K562 (cell line): ENCODE measurements around the gene ZNF335. TPM values are rescaled to one million over a fixed set of nuclear protein-coding genes. Genes with fewer than 3 reads are reported as not detected.

ENCODE experiments used
- ATAC-seq: fragments of 200-7000 bp; cut with Tn5 transposase; 3 replicates; pipeline ENCODE4 v1.9.1; 2020; ENCODE audit warnings: moderate library complexity
- BruUV-seq: library from RNA; stranded (reverse); fragments of 400-500 nt; replicated peaks from 2 replicates; lab custom pipeline; 2021; lab: Mats Ljungman, UMichigan
- CTCF ChIA-PET: fragments of 300-600 bp; formaldehyde crosslinking; extraction: SDS; loops from one replicate; lab custom pipeline; 2021; ENCODE audit warnings: low intra/inter-chr PET ratio; lab: Yijun Ruan, JAX
- POLR2A ChIA-PET: fragments of 300-600, 350-650 bp; sonication (Branson Sonifier 250); formaldehyde crosslinking; extraction: SDS; loops from one replicate; lab custom pipeline; 2021; ENCODE audit warnings: antibody characterized with exemption, inconsistent platforms; lab: Yijun Ruan, JAX
- DNase-seq, 4 experiments: peaks; one replicate each; pipeline versions ENCODE4 v3.0.0 to v3.0.0-alpha.2; 2011 to 2018; ENCODE audit warnings: low spot score in 3 of 4, mixed read lengths in 3 of 4; ENCODE audit errors: extremely low read depth in 1 of 4
- FAIRE-seq: peaks from 2 replicates; lab custom pipeline; 2011; peaks lifted over from hg19 to GRCh38; lab: Jason Lieb, UNC
- H2AFZ ChIP-seq: 2 replicates; pipeline ENCODE4 v1.6.0; 2011; ENCODE audit warnings: low read depth, low read length, control low read depth, inconsistent platforms
- H3K27ac ChIP-seq: fragments of 200-600 bp; 3 replicates; pipeline ENCODE4 v1.8.0; 2011; ENCODE audit warnings: low read depth, mild to moderate bottlenecking, control low read depth, inconsistent platforms, low read length, moderate library complexity, mixed read lengths; ENCODE audit errors: extremely low read depth
- H3K27me3 ChIP-seq, 2 experiments: fragments of 300-600 bp in 1 of 2; 2 replicates in 1 of 2; 3 replicates in 1 of 2; pipeline versions ENCODE4 v1.6.0 to v1.8.0; 2011; ENCODE audit warnings: inconsistent platforms in 2 of 2, low read length in 2 of 2, mild to moderate bottlenecking in 1 of 2, mixed read lengths in 1 of 2, moderate library complexity in 1 of 2; ENCODE audit not compliant: control insufficient read depth in 2 of 2, insufficient read depth in 2 of 2
- H3K36me3 ChIP-seq: fragments of 300-600 bp; 3 replicates; pipeline ENCODE4 v1.8.0; 2011; ENCODE audit warnings: mild to moderate bottlenecking, low read length, inconsistent platforms; ENCODE audit not compliant: control insufficient read depth, insufficient read depth
- H3K4me1 ChIP-seq, 2 experiments: fragments of 200-600 bp in 1 of 2; replicated peaks in 1 of 2; 2 replicates in 1 of 2; 3 replicates in 1 of 2; pipeline versions ENCODE4 v1.5.1 to v1.8.0; 2011; ENCODE audit warnings: inconsistent platforms in 2 of 2, low read length in 2 of 2, mild to moderate bottlenecking in 1 of 2, mixed read lengths in 1 of 2, moderate library complexity in 1 of 2; ENCODE audit not compliant: control insufficient read depth in 2 of 2, insufficient read depth in 2 of 2
- H3K4me2 ChIP-seq: 2 replicates; pipeline ENCODE4 v1.6.1; 2011; ENCODE audit warnings: low read length, control low read depth, inconsistent platforms, mixed read lengths; ENCODE audit not compliant: insufficient read depth
- H3K4me3 ChIP-seq: fragments of 200-600 bp; sonication (generic), shearing (Covaris generic); 2 replicates; pipeline ENCODE4 v1.5.1; 2016; ENCODE audit warnings: control low read depth, inconsistent platforms
- H3K79me2 ChIP-seq: fragments of 200-600 bp; 3 replicates; pipeline ENCODE4 v1.8.0; 2011; ENCODE audit warnings: low read length, inconsistent platforms; ENCODE audit not compliant: control insufficient read depth, insufficient read depth
- H3K9ac ChIP-seq, 2 experiments: 2 replicates each; pipeline versions ENCODE4 v1.6.0 to v1.6.1; 2011; ENCODE audit warnings: low read depth in 2 of 2, low read length in 2 of 2, control low read depth in 1 of 2, inconsistent platforms in 1 of 2, mild to moderate bottlenecking in 1 of 2, mixed read lengths in 1 of 2; ENCODE audit not compliant: insufficient read depth in 1 of 2
- H3K9me1 ChIP-seq: one replicate; pipeline ENCODE4 v1.6.0; 2011; ENCODE audit warnings: inconsistent platforms, mild to moderate bottlenecking, low read length, moderate library complexity; ENCODE audit not compliant: control insufficient read depth, insufficient read depth
- H3K9me3 ChIP-seq: replicated peaks from 2 replicates; pipeline ENCODE4 v1.5.1; 2011; ENCODE audit warnings: low read depth, low read length, inconsistent platforms; ENCODE audit not compliant: control insufficient read depth, insufficient read depth
- H4K20me1 ChIP-seq: replicated peaks from 2 replicates; pipeline ENCODE4 v1.6.1; 2011; ENCODE audit warnings: low read length, inconsistent platforms, mixed read lengths; ENCODE audit not compliant: control insufficient read depth, insufficient read depth
- BRD9 ChIP-seq: fragments of 450-650 bp; IDR thresholded peaks from 2 replicates; pipeline ENCODE4 v1.6.1; 2018; ENCODE audit warnings: low read depth; ENCODE audit not compliant: partially characterized antibody
- CXXC5 ChIP-seq: fragments of 250-450 bp; sonication (Bioruptor Pico); IDR thresholded peaks from 2 replicates; pipeline ENCODE4 v1.8.0; 2022; ENCODE audit warnings: inconsistent platforms, mild to moderate bottlenecking, moderate library complexity
- FOS ChIP-seq: IDR thresholded peaks from 3 replicates; pipeline ENCODE4 v1.6.1; 2011; ENCODE audit not compliant: insufficient read length; ENCODE audit errors: extremely low read depth
- FOXP1 ChIP-seq: sonication (generic); formaldehyde crosslinking; IDR thresholded peaks from 2 replicates; pipeline ENCODE4 v1.8.0; 2022; ENCODE audit warnings: mild to moderate bottlenecking, missing genetic modification reagents
- HDAC2 ChIP-seq: fragments of 450-650 bp; IDR thresholded peaks from 2 replicates; pipeline ENCODE4 v1.6.1; 2016; ENCODE audit warnings: mild to moderate bottlenecking
- HES1 ChIP-seq: fragments of 450-650 bp; IDR thresholded peaks from 2 replicates; pipeline ENCODE4 v1.6.1; 2016; ENCODE audit warnings: low read depth, mild to moderate bottlenecking, moderate library complexity
- HNRNPH1 ChIP-seq: fragments of 200-400 bp; formaldehyde crosslinking; optimal IDR thresholded peaks from 2 replicates; pipeline ENCODE3; 2017; ENCODE audit warnings: low read depth, mild to moderate bottlenecking, low read length, moderate library complexity
- JUN ChIP-seq, 2 experiments: sonication (generic) in 1 of 2; formaldehyde crosslinking in 1 of 2; IDR thresholded peaks; 2 replicates each; pipeline versions ENCODE4 v1.6.1 to v1.8.0; 2012 to 2022; ENCODE audit warnings: borderline replicate concordance in 2 of 2, mild to moderate bottlenecking in 2 of 2, improper control_type of control experiment in 1 of 2, low read depth in 1 of 2, low read length in 1 of 2, missing genetic modification reagents in 1 of 2
- MAFF ChIP-seq: IDR thresholded peaks from 2 replicates; pipeline ENCODE4 v1.6.1; 2012; ENCODE audit warnings: low read length, improper control_type of control experiment
- NEUROD1 ChIP-seq: fragments of 150-350 bp; IDR thresholded peaks from 2 replicates; pipeline ENCODE4 v1.6.1; 2014; ENCODE audit warnings: borderline replicate concordance, low read length, low read depth; ENCODE audit not compliant: partially characterized antibody
- NFIX ChIP-seq: fragments of 250-450 bp; sonication (Bioruptor Pico); IDR thresholded peaks from 2 replicates; pipeline ENCODE4 v1.4.0; 2020; ENCODE audit warnings: low read depth, mild to moderate bottlenecking, moderate library complexity
- NFRKB ChIP-seq: fragments of 450-650 bp; IDR thresholded peaks from 2 replicates; pipeline ENCODE4 v1.6.1; 2016; ENCODE audit warnings: low read depth
- POLR2A ChIP-seq: fragments of 450-650 bp; conservative IDR thresholded peaks from 2 replicates; pipeline ENCODE4 v1.6.1; 2016
- RFX1 ChIP-seq: fragments of 450-650 bp; IDR thresholded peaks from 2 replicates; pipeline ENCODE4 v1.6.1; 2016; ENCODE audit warnings: mild to moderate bottlenecking, moderate library complexity
- ZBTB1 ChIP-seq: sonication (generic); formaldehyde crosslinking; IDR thresholded peaks from 2 replicates; pipeline ENCODE4 v1.8.1; 2023; ENCODE audit warnings: missing genetic modification reagents, low read depth, mild to moderate bottlenecking, borderline replicate concordance
- ZNF143 ChIP-seq: sonication (generic); formaldehyde crosslinking; IDR thresholded peaks from 2 replicates; pipeline ENCODE4 v1.9.0; 2022; ENCODE audit warnings: mild to moderate bottlenecking, missing genetic modification reagents
- ZNF184 ChIP-seq: sonication (generic); formaldehyde crosslinking; IDR thresholded peaks from 2 replicates; pipeline ENCODE4 v1.5.0; 2020; ENCODE audit warnings: missing genetic modification reagents
- ZNF436 ChIP-seq: fragments of 250-450, 450-650 bp; sonication (Bioruptor Pico); formaldehyde crosslinking; IDR thresholded peaks from 2 replicates; pipeline ENCODE4 v1.7.0; 2020; ENCODE audit warnings: mild to moderate bottlenecking
- ZNF449 ChIP-seq: fragments of 250-450 bp; sonication (Bioruptor Pico); IDR thresholded peaks from 2 replicates; pipeline ENCODE4 v1.8.0; 2022; ENCODE audit warnings: moderate library complexity, mild to moderate bottlenecking, inconsistent platforms
- WGBS: fragments of 100-300 bp; shearing (Covaris generic); methylation state at CpG from one replicate; pipeline ENCODE4 v1.1.6; 2016; ENCODE audit warnings: low coverage, mixed read lengths; ENCODE audit not compliant: insufficient coverage; ENCODE audit errors: missing lambda C conversion rate; 5-methylcytosine and 5-hydroxymethylcytosine counted together
- in situ Hi-C: fragments of 300-500 bp; cut with MboI; formaldehyde crosslinking; loops from 4 replicates; pipeline ENCODE4 v1.15.0; 2018; ENCODE audit warnings: inconsistent platforms, mixed read lengths
- intact Hi-C: fragments of 100-400 bp; cut with micrococcal nuclease; formaldehyde crosslinking; loops from 2 replicates; pipeline ENCODE4 v1.14.2; 2022
- polyA plus RNA-seq, 8 experiments: library from polyadenylated mRNA; depleted of rRNA in 4 of 8; stranded (reverse) in 5 of 8; unstranded in 3 of 8; fragments of >200 nt; fragmentation: Nextera tagmentation in 2 of 8; fragmentation: Illumina TruSeq in 1 of 8; extraction: Ambion mirVana in 2 of 8; extraction: Trizol in 1 of 8; gene quantifications; 2 replicates each; pipeline versions ENCODE4 v1.2.1 to v1.2.3, GENCODE V29; 2011 to 2014; ENCODE audit warnings: inconsistent platforms in 1 of 8, missing spikeins in 1 of 8
- total RNA-seq, 7 experiments: library from RNA; depleted of rRNA in 6 of 7; stranded (reverse); fragments of >200 nt in 6 of 7; fragmentation: Illumina TruSeq in 2 of 7; extraction: Trizol in 2 of 7; gene quantifications; 2 replicates each; pipeline versions ENCODE4 v1.2.1 to v1.2.3, GENCODE V29; 2011 to 2021; ENCODE audit warnings: low replicate concordance in 1 of 7

Gene ZNF335
- total and polyA plus RNA-seq, 9 of the 15 experiments (the other 6 are each of a cell fraction or from before 2014, with no cell fraction given): 0.39 to 16.0 (median 7.6) TPM

- H3K9me3 ChIP-seq: no peaks in the 10 kb centered on the region
- H3K79me2 ChIP-seq: no peaks in the 10 kb centered on the region
- no peak overlapping the region for H3K4me3 ChIP-seq
- peak in 2 of 4 experiments; percentile 61 to 73 for DNase-seq
- CTCF ChIA-PET: no interaction called here
- intact Hi-C loops: no loop called here
- peak overlapping the region in 1 of 2 experiments; percentile 71; a peak in 3 of 4 replicates for H3K9ac ChIP-seq
- no peak overlapping the region for H2AFZ ChIP-seq
- peak; percentile 65 for ATAC-seq
- no TSS peak for BruUV-seq
- peaks cover 13% of the 10 kb centered on the region; the same call in 1 of the 2 replicates for H4K20me1 ChIP-seq
- H3K27me3 ChIP-seq: no peaks in the 10 kb centered on the region
- POLR2A ChIA-PET: interaction anchor here (0.5 to 2.7 kb wide), 11 partner anchors 9 to 290 kb away, joined by 3 to 15 read pairs (median 5); partner anchors contain the start of genes ACOT8, PCIF1 and ZSWIM3
- H3K4me2 ChIP-seq: peak overlapping the region; percentile 33
- H3K27ac ChIP-seq: peak overlapping the region; percentile 75
- FAIRE-seq: peak; percentile 96
- H3K4me1 ChIP-seq: peaks cover 20 to 44% of the 10 kb centered on the region in 2 experiments
- peaks cover 8% of the 10 kb centered on the region for H3K9me1 ChIP-seq
- in situ Hi-C loops: no loop called here
- peaks cover 91% of the 10 kb centered on the region for H3K36me3 ChIP-seq
- 55% methylated on average over 15 of the region's 15 CpGs for WGBS
- no peak for TF ChIP-seq ZNF143 (CRISPR knock-in tag)
- no peak for TF ChIP-seq NEUROD1
- TF ChIP-seq CXXC5 (CRISPR knock-in tag): no peak
- TF ChIP-seq ZBTB1 (CRISPR knock-in tag): no peak
- TF ChIP-seq FOXP1 (CRISPR knock-in tag): no peak
- no peak for TF ChIP-seq ZNF436 (CRISPR knock-in tag)
- TF ChIP-seq HDAC2: 0 out of 2 replicates have a peak, but pooled peaks have one; percentile 50
- TF ChIP-seq HES1: no peak
- no peak for TF ChIP-seq BRD9
- peak; percentile 48; the same call in 1 of the 2 replicates for TF ChIP-seq RFX1
- TF ChIP-seq NFRKB: no peak
- peak; percentile 39 for TF ChIP-seq FOS
- no peak for TF ChIP-seq POLR2A
- no peak for TF ChIP-seq NFIX (CRISPR knock-in tag)
- no peak for TF ChIP-seq ZNF184 (CRISPR knock-in tag)
- peak; percentile 94 for TF ChIP-seq JUN (IDR thresholded peaks at IDR 0.05; ENCODE audit: borderline replicate concordance, low read depth, low read length)
- TF ChIP-seq JUN (CRISPR knock-in tag; IDR thresholded peaks at IDR 0.05; ENCODE audit: borderline replicate concordance): no peak
- TF ChIP-seq HNRNPH1: no peak
- peak; percentile 89 for TF ChIP-seq MAFF
- TF ChIP-seq ZNF449 (CRISPR knock-in tag): no peak
These were observed 27.6 kb downstream of the ZNF335 start for GRCh38 chr20:45944151-45944964.
